Calu3 (cell line): ENCODE results near the gene RPL22L1. TPM values are rescaled to one million over a fixed set of nuclear protein-coding genes. Genes with fewer than 3 reads are reported as not detected.

Source experiments
- BruUV-seq: library from RNA; stranded (reverse); fragments of 400-500 nt; replicated peaks from 2 replicates; lab custom pipeline; 2021; lab: Mats Ljungman, UMichigan
- CTCF ChIA-PET: fragments of 300-600 bp; sonication (Branson Sonifier 250); formaldehyde crosslinking; loops from one replicate; lab custom pipeline; 2022; ENCODE audit warnings: antibody characterized with exemption; lab: Charles Lee
- DNase-seq: peaks from one replicate; pipeline ENCODE4 v3.0.0; 2022
- H3K27ac Mint-ChIP-seq: one replicate; pipeline ENCODE4 v1.8.0; 2022; ENCODE audit warnings: mixed read lengths; ENCODE audit not compliant: unreplicated experiment
- H3K27me3 Mint-ChIP-seq: one replicate; pipeline ENCODE4 v1.8.0; 2022; ENCODE audit warnings: mixed read lengths; ENCODE audit not compliant: unreplicated experiment
- H3K36me3 Mint-ChIP-seq: one replicate; pipeline ENCODE4 v1.8.0; 2022; ENCODE audit warnings: mild to moderate bottlenecking, moderate library complexity, mixed read lengths; ENCODE audit not compliant: insufficient read depth, unreplicated experiment
- H3K4me1 Mint-ChIP-seq: one replicate; pipeline ENCODE4 v1.8.0; 2022; ENCODE audit warnings: mild to moderate bottlenecking, low read depth, mixed read lengths; ENCODE audit not compliant: unreplicated experiment
- H3K4me3 Mint-ChIP-seq: one replicate; pipeline ENCODE4 v1.8.0; 2022; ENCODE audit warnings: mild to moderate bottlenecking, low read depth, moderate library complexity, mixed read lengths; ENCODE audit not compliant: unreplicated experiment
- H3K9me3 Mint-ChIP-seq: one replicate; pipeline ENCODE4 v1.8.0; 2022; ENCODE audit warnings: low read depth, mixed read lengths; ENCODE audit not compliant: unreplicated experiment
- intact Hi-C: fragments of 100-400 bp; cut with micrococcal nuclease; formaldehyde crosslinking; loops from one replicate; pipeline ENCODE4 v1.10.0; 2022; ENCODE audit not compliant: unreplicated experiment
- total RNA-seq: library from RNA; stranded (reverse); gene quantifications from 2 replicates; pipeline ENCODE4 v1.2.3, GENCODE V29; 2022
- TF ChIP-seq, protein P1 (sequence below): fragments of 200-600 bp; IDR thresholded peaks from one replicate; pipeline ENCODE4 v1.8.0; 2022; ENCODE audit warnings: antibody characterized with exemption; ENCODE audit not compliant: unreplicated experiment

RPL22L1 gene
- total RNA-seq, 1 experiment from 2014 or later: 88.7 TPM

DNA sequence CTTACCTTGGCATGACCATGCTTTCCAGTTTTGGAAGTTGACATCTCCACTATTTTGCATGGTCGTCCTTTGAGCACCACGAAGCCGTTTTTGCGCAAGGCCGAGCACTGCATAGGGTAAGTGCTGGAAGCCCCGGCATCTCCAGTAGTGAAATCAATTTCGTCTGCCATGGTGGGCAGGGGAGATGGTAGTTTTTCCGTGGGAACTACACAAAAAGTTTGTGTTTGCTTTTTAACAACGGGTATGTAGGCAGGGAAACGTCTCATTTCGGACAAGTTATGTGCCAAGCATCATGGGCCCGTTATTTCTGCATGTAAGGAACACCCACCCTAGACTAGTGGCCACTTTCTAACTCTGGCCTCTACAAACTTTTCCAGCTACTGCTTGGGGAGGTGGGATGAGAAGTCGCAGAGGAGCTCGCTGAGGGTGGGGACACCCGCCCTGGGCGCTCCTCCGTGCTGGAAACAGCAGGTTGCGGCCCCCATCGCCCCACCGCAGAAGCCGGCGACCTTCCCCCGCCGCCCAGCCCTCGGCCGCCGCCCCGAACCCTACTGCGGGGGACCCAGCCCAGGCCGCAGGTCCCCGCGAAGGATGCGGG is 37.7 kb upstream of the RPL22L1 start:
- no TSS peak for BruUV-seq
- no peaks in the 10 kb centered on the region for H3K4me1 Mint-ChIP-seq
- H3K27me3 Mint-ChIP-seq: no peaks in the 10 kb centered on the region
- TF ChIP-seq, protein P1, sequence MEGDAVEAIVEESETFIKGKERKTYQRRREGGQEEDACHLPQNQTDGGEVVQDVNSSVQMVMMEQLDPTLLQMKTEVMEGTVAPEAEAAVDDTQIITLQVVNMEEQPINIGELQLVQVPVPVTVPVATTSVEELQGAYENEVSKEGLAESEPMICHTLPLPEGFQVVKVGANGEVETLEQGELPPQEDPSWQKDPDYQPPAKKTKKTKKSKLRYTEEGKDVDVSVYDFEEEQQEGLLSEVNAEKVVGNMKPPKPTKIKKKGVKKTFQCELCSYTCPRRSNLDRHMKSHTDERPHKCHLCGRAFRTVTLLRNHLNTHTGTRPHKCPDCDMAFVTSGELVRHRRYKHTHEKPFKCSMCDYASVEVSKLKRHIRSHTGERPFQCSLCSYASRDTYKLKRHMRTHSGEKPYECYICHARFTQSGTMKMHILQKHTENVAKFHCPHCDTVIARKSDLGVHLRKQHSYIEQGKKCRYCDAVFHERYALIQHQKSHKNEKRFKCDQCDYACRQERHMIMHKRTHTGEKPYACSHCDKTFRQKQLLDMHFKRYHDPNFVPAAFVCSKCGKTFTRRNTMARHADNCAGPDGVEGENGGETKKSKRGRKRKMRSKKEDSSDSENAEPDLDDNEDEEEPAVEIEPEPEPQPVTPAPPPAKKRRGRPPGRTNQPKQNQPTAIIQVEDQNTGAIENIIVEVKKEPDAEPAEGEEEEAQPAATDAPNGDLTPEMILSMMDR: no peak
- CTCF ChIA-PET: interaction anchor here (1.4 kb wide), 1 partner anchor 12 kb away, joined by 4 read pairs; no protein-coding TSS in a partner anchor
- peaks cover 24% of the 10 kb centered on the region for H3K36me3 Mint-ChIP-seq
- DNase-seq: no peak
- intact Hi-C loops: loop anchor here (5.0 kb wide), 1 partner anchor 35 kb away; the partner anchor contains the start of gene RPL22L1
- peaks cover 2% of the 10 kb centered on the region for H3K9me3 Mint-ChIP-seq
- no peak overlapping the region for H3K27ac Mint-ChIP-seq
- peak overlapping the region; percentile 86 for H3K4me3 Mint-ChIP-seq

DNA sequence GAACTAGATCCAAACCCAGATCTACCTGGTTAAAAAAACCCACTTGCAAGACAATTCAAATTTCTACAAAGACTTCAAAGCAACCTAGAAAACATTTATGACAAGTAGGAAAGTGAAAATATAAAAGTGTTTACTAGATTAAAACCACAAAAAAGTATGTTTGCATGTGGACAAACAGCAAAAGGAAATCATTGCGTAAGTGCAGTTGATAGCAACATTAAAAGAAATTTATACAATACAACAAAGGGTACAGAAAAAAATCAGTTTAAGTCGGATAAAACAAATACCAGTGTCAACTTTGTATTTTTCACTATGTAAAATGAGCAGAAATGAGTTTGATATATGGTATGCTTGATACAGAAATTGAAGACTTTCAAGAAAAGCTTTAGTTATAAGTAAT is 35.9 kb upstream of the RPL22L1 start:
- Mint-ChIP-seq H3K4me3 (no peak overlapping the region), H3K27ac (no peak overlapping the region), H3K4me1 (no peaks in the 10 kb centered on the region), H3K9me3 (no peaks in the 10 kb centered on the region), H3K27me3 (no peaks in the 10 kb centered on the region), H3K36me3 (peaks cover 24% of the 10 kb centered on the region)
- no TSS peak for BruUV-seq
- CTCF ChIA-PET: interaction anchor here (0.5 kb wide), 1 partner anchor 677 kb away, joined by 3 read pairs; no protein-coding TSS in a partner anchor
- intact Hi-C loops: loop anchor here (5.0 kb wide), 1 partner anchor 34 kb away; the partner anchor contains the start of gene RPL22L1
- TF ChIP-seq, protein P1: no peak
- no peak for DNase-seq

DNA sequence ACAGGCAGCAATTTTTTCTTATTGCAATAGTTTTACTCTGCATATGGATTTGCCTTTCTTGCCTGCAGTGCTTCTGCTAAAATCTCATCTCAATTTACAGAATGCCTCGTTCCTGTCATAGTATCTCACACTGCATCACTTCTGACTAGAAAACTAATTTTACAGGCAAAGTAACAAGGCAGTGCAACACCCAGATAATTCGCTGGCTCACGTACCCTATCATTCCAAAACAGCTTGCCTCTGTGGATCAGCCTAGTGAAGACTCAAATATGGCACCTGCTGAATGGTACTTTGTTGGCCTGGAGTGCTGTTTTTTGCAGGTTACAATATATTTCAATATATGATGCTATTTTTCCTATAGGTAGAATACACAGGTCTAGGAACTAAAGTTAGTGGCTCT is 33.1 kb upstream of the RPL22L1 start:
- peaks cover 8% of the 10 kb centered on the region for H3K36me3 Mint-ChIP-seq

DNA sequence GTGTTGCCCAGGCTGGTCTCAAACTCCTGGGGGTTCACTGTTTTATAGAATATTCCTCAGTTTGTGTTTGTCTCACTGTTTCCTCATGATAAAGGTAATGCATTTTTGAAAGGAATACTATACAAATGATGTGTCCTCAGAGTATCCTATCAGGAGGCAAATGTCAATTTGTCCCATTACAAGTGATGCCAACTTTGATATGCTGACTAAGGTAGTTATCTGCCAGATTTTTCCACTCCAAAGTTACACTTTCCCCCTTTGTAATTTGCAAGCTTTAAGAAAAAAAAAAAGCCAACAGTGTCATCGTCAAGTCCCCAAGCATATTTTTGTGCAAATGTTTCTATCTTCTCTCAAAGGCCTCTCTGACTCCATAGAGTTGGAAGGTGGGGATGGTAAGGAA is 29.5 kb upstream of the RPL22L1 start:
- H3K9me3 Mint-ChIP-seq: peaks cover 6% of the 10 kb centered on the region
- no peak overlapping the region for H3K27ac Mint-ChIP-seq
- TF ChIP-seq, protein P1: no peak
- no peak overlapping the region for H3K4me3 Mint-ChIP-seq
- no peaks in the 10 kb centered on the region for H3K27me3 Mint-ChIP-seq
- H3K36me3 Mint-ChIP-seq: no peaks in the 10 kb centered on the region
- DNase-seq: no peak
- CTCF ChIA-PET: interaction anchor here (0.7 kb wide), 1 partner anchor 1754 kb away, joined by 6 read pairs; no protein-coding TSS in a partner anchor
- intact Hi-C loops: no loop called here
- no TSS peak for BruUV-seq
- H3K4me1 Mint-ChIP-seq: no peaks in the 10 kb centered on the region

More for the DNA sequence above, 33.1 kb upstream of the RPL22L1 start:
- Mint-ChIP-seq H3K9me3 (no peaks in the 10 kb centered on the region), H3K27me3 (no peaks in the 10 kb centered on the region), H3K27ac (no peak overlapping the region), H3K4me3 (no peak overlapping the region), H3K4me1 (no peaks in the 10 kb centered on the region)
- intact Hi-C loops: no loop called here
- no TSS peak for BruUV-seq
- CTCF ChIA-PET: no interaction called here
- DNase-seq: no peak
- TF ChIP-seq, protein P1: no peak
